Measurements from ENCODE around the gene FAM168A. TPM values are rescaled to one million over a fixed set of nuclear protein-coding genes. Genes with fewer than 3 reads are reported as not detected.

The FAM168A gene
- total and polyA plus RNA-seq, 9 of the 15 experiments (the other 6 are each of a cell fraction or from before 2014, with no cell fraction given), result 0.44 to 7.2 (median 2.9) TPM

DNA sequence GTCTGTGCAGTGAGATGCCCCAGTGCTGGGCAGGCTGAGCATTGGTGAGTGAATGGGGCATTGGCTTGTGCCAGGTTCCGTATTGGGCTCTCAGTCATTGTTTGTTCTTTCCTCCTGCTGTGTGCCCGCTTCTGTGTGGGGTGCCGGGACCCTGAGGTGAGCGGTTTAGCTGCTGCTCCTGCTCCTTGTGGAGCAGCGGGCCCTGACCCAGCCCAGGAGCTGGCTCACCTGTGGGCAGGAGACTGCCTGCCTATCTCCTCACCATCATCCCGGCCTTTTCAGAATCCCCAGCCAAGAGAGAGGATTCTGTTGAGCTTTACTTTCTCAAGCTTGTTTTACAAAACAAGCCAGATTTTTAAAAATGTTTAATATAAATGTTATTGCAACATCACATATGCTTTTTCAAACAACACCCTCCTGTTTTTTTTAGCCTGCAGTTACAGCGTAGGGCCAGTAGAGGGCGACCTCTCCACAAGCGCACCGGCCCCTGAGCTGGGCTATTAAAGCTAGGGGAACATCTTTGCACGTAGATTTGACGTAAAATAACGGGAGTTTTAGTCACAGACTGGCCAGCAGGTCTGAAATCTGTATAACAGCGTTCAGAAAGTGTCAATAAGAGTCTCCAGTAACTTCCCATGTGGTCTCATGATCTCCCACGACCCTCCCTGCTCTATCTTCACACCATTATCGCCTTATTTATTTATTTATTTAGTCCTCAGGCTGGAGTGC is 246.8 kb downstream of the FAM168A start (continued):
- TF ChIP-seq, protein P1, sequence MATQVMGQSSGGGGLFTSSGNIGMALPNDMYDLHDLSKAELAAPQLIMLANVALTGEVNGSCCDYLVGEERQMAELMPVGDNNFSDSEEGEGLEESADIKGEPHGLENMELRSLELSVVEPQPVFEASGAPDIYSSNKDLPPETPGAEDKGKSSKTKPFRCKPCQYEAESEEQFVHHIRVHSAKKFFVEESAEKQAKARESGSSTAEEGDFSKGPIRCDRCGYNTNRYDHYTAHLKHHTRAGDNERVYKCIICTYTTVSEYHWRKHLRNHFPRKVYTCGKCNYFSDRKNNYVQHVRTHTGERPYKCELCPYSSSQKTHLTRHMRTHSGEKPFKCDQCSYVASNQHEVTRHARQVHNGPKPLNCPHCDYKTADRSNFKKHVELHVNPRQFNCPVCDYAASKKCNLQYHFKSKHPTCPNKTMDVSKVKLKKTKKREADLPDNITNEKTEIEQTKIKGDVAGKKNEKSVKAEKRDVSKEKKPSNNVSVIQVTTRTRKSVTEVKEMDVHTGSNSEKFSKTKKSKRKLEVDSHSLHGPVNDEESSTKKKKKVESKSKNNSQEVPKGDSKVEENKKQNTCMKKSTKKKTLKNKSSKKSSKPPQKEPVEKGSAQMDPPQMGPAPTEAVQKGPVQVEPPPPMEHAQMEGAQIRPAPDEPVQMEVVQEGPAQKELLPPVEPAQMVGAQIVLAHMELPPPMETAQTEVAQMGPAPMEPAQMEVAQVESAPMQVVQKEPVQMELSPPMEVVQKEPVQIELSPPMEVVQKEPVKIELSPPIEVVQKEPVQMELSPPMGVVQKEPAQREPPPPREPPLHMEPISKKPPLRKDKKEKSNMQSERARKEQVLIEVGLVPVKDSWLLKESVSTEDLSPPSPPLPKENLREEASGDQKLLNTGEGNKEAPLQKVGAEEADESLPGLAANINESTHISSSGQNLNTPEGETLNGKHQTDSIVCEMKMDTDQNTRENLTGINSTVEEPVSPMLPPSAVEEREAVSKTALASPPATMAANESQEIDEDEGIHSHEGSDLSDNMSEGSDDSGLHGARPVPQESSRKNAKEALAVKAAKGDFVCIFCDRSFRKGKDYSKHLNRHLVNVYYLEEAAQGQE (IDR thresholded peaks at IDR 0.05; ENCODE audit: borderline replicate concordance), result peak; percentile 86; the same call in 1 of the 2 replicates
- TF ChIP-seq, protein P1 (CRISPR knock-in tag; IDR thresholded peaks at IDR 0.05; ENCODE audit: low read depth), result no peak
- TF ChIP-seq, protein P2, sequence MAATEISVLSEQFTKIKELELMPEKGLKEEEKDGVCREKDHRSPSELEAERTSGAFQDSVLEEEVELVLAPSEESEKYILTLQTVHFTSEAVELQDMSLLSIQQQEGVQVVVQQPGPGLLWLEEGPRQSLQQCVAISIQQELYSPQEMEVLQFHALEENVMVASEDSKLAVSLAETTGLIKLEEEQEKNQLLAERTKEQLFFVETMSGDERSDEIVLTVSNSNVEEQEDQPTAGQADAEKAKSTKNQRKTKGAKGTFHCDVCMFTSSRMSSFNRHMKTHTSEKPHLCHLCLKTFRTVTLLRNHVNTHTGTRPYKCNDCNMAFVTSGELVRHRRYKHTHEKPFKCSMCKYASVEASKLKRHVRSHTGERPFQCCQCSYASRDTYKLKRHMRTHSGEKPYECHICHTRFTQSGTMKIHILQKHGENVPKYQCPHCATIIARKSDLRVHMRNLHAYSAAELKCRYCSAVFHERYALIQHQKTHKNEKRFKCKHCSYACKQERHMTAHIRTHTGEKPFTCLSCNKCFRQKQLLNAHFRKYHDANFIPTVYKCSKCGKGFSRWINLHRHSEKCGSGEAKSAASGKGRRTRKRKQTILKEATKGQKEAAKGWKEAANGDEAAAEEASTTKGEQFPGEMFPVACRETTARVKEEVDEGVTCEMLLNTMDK (IDR thresholded peaks at IDR 0.05; ENCODE audit: borderline replicate concordance, insufficient read depth, low read depth, low read length, poor library complexity, severe bottlenecking), result peak; percentile 23
- no peak for TF ChIP-seq SMAD1 (IDR thresholded peaks at IDR 0.05; ENCODE audit: low read depth, low read length, partially characterized antibody)
- no peak for TF ChIP-seq ZNF408 (CRISPR knock-in tag; IDR thresholded peaks at IDR 0.05; ENCODE audit: low read depth)
- TF ChIP-seq HCFC1 (IDR thresholded peaks at IDR 0.05; ENCODE audit: low read depth, low read length), result no peak
- peak; percentile 59 for TF ChIP-seq KLF16 (IDR thresholded peaks at IDR 0.05)
- TF ChIP-seq MYC (IDR thresholded peaks at IDR 0.05; ENCODE audit: low read depth, low read length), result 0 out of 2 replicates have a peak, but pooled peaks have one; percentile 43
- no peak for TF ChIP-seq MYC (CRISPR knock-in tag; IDR thresholded peaks at IDR 0.05; ENCODE audit: borderline replicate concordance, low read depth)
- no peak for TF ChIP-seq ZNF436 (CRISPR knock-in tag; IDR thresholded peaks at IDR 0.05)
- no peak for TF ChIP-seq ILF3 (IDR thresholded peaks at IDR 0.05; ENCODE audit: borderline replicate concordance)
- TF ChIP-seq HEY1 (CRISPR knock-in tag; IDR thresholded peaks at IDR 0.05; ENCODE audit: borderline replicate concordance), result 0 out of 2 replicates have a peak, but pooled peaks have one; percentile 56
- peak; percentile 27; the same call in 1 of the 2 replicates for TF ChIP-seq RB1 (IDR thresholded peaks at IDR 0.05; ENCODE audit: low read depth)
- TF ChIP-seq, protein P3, sequence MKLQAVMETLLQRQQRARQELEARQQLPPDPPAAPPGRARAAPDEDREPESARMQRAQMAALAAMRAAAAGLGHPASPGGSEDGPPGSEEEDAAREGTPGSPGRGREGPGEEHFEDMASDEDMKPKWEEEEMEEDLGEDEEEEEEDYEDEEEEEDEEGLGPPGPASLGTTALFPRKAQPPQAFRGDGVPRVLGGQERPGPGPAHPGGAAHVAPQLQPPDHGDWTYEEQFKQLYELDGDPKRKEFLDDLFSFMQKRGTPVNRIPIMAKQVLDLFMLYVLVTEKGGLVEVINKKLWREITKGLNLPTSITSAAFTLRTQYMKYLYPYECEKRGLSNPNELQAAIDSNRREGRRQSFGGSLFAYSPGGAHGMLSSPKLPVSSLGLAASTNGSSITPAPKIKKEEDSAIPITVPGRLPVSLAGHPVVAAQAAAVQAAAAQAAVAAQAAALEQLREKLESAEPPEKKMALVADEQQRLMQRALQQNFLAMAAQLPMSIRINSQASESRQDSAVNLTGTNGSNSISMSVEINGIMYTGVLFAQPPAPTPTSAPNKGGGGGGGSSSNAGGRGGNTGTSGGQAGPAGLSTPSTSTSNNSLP (IDR thresholded peaks at IDR 0.05; ENCODE audit: borderline replicate concordance, low read depth, low read length), result 0 out of 2 replicates have a peak, but pooled peaks have one; percentile 47
- TF ChIP-seq CREB1 (IDR thresholded peaks at IDR 0.05), result 0 out of 2 replicates have a peak, but pooled peaks have one; percentile 28
- peak; percentile 46; the same call in 1 of the 2 replicates for TF ChIP-seq CREB1 (CRISPR knock-in tag; IDR thresholded peaks at IDR 0.05)
